ENCODE results near the gene IFI27L2.

The IFI27L2 gene

GRCh38 chr14:94152676-94153075 lies 23.3 kb upstream of the IFI27L2 start:
- no peak for DNase-seq (ENCODE audit: low spot score)

GRCh38 chr14:94145902-94146527 lies 16.6 kb upstream of the IFI27L2 start:
- no peak for DNase-seq (ENCODE audit: low spot score)

- no peak for DNase-seq (ENCODE audit: low spot score)
These were observed 15.4 kb upstream of the IFI27L2 start for GRCh38 chr14:94144765-94145164.

GRCh38 chr14:94143711-94144110 lies 14.3 kb upstream of the IFI27L2 start:
- DNase-seq (ENCODE audit: low spot score) = no peak

- no peak for DNase-seq (ENCODE audit: low spot score)
These were observed 13.8 kb upstream of the IFI27L2 start for GRCh38 chr14:94143239-94143638.

- no peak for DNase-seq (ENCODE audit: low spot score)
These were observed 13.4 kb upstream of the IFI27L2 start for GRCh38 chr14:94142836-94143235.

GRCh38 chr14:94142247-94142646 lies 12.8 kb upstream of the IFI27L2 start:
- no peak for DNase-seq (ENCODE audit: low spot score)

- DNase-seq (ENCODE audit: low spot score) = no peak
These were observed 10.0 kb upstream of the IFI27L2 start for GRCh38 chr14:94139421-94139820.

- no peak for DNase-seq (ENCODE audit: low spot score)
These were observed 9.6 kb upstream of the IFI27L2 start for GRCh38 chr14:94139006-94139405.

- DNase-seq (ENCODE audit: low spot score) = no peak
These were observed 8.8 kb upstream of the IFI27L2 start for GRCh38 chr14:94138251-94138650.

GRCh38 chr14:94136575-94137331 lies 7.3 kb upstream of the IFI27L2 start:
- DNase-seq (ENCODE audit: low spot score) = peak; percentile 63

- no peak for DNase-seq (ENCODE audit: low spot score)
These were observed 6.1 kb upstream of the IFI27L2 start for GRCh38 chr14:94135476-94135875.

GRCh38 chr14:94132285-94132887 lies 3.0 kb upstream of the IFI27L2 start:
- DNase-seq (ENCODE audit: low spot score) = peak; percentile 54

- DNase-seq (ENCODE audit: low spot score) = peak; percentile 18
These were observed 482 bp upstream of the IFI27L2 start for GRCh38 chr14:94129758-94130414.

GRCh38 chr14:94128216-94128839 lies 1.1 kb downstream of the IFI27L2 start:
- no peak for DNase-seq (ENCODE audit: low spot score)

- DNase-seq (ENCODE audit: low spot score) = no peak
These were observed 2.1 kb downstream of the IFI27L2 start for GRCh38 chr14:94127330-94127729.

GRCh38 chr14:94126800-94127199 lies 2.6 kb downstream of the IFI27L2 start:
- DNase-seq (ENCODE audit: low spot score) = no peak

- DNase-seq (ENCODE audit: low spot score) = no peak
These were observed 3.1 kb downstream of the IFI27L2 start for GRCh38 chr14:94126419-94126677.

- no peak for DNase-seq (ENCODE audit: low spot score)
These were observed 3.6 kb downstream of the IFI27L2 start for GRCh38 chr14:94125659-94126418.

GRCh38 chr14:94124582-94125377 lies 4.6 kb downstream of the IFI27L2 start:
- no peak for DNase-seq (ENCODE audit: low spot score)

- DNase-seq (ENCODE audit: low spot score) = no peak
These were observed 5.5 kb downstream of the IFI27L2 start for GRCh38 chr14:94123868-94124267.

Measured in kidney capillary endothelial cell (primary cell).